PFSK-1 (cell line): ENCODE data around the gene SETD2.

Experiments used
- FOXP2 ChIP-seq: optimal IDR thresholded peaks from 2 replicates; pipeline ENCODE3; 2011; ENCODE audit warnings: borderline replicate concordance, control low read depth, inconsistent platforms; ENCODE audit not compliant: insufficient read depth; ENCODE audit errors: extremely low read length, extremely low read depth
- POLR2AphosphoS5 ChIP-seq: IDR thresholded peaks from 2 replicates; pipeline ENCODE4 v1.6.1; 2012; ENCODE audit warnings: low read depth, mild to moderate bottlenecking, control low read depth, low read length, moderate library complexity
- REST ChIP-seq, 2 experiments: IDR thresholded peaks; 2 replicates each; pipeline versions ENCODE4 v1.6.1 to v1.8.0; 2011 to 2012; ENCODE audit warnings: low read depth in 2 of 2, low read length in 2 of 2, control low read depth in 1 of 2, inconsistent platforms in 1 of 2, mild to moderate bottlenecking in 1 of 2, moderate library complexity in 1 of 2; ENCODE audit not compliant: insufficient read depth in 1 of 2
- TAF1 ChIP-seq: IDR thresholded peaks from 2 replicates; pipeline ENCODE4 v1.6.1; 2012; ENCODE audit warnings: low read length, control low read depth, borderline replicate concordance; ENCODE audit not compliant: insufficient read depth

- TF ChIP-seq TAF1, result no peak
- no peak for TF ChIP-seq POLR2AphosphoS5
- no peak for TF ChIP-seq REST (IDR thresholded peaks at IDR 0.05; ENCODE audit: insufficient read depth in 1 of 2, low read depth in 2 of 2, low read length in 2 of 2)
- no peak for TF ChIP-seq FOXP2
Observed at GRCh38 chr3:47202542-47202941, 38.6 kb upstream of the SETD2 start.
